ENCODE data around the gene RPL10. TPM values are rescaled to one million over a fixed set of nuclear protein-coding genes. Genes with fewer than 3 reads are reported as not detected.

The RPL10 gene
- total and polyA plus RNA-seq, 2 of the 13 experiments (the other 11 are each of a cell fraction or from before 2014, with no cell fraction given) = 2,381 to 4,713 TPM

DNA sequence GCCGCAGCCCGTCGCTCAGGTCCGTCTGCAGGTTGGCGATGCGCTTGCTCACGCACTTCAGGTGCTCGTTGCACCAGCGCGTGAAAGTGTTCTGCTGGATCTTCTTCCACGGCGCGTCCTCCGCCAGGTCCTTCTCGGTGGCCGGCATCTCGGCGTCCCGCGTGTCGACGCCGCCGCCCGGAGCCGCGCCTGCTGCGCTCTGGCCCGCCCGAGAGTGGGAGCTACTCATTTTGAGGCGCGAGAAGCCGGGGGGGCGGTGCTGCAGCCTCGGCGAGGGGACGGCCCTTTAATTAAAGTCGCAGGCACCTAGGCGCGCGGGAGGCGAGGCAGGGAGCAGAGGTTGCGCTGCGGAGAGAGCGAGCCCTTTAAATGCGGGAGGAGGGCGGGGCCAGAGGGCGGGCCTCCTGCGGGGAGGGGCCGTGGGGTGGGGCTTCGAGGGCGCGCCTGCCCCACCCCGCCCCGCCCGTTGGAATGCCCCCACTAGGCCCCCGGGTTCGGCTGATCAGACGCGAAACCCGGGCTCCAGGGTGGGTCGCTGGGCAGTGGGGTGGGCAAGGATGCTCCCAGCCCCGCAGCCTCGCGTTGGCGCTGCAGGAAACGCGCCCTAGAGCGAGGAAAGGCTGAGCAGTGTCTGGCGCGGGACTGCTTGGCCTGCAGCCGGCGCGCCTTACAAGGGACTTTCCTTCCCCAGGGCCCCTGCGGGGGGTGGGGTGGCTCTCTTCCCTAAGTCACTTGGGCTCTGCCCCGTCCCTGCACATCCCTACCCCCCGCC lies 27.0 kb upstream of the RPL10 start (continued):
- TF ChIP-seq RBAK (CRISPR knock-in tag; IDR thresholded peaks at IDR 0.05) (no peak), PLRG1 (conservative IDR thresholded peaks at IDR 0.05) (no peak), ZBTB44 (CRISPR knock-in tag; IDR thresholded peaks at IDR 0.05) (no peak), ZFAT (CRISPR knock-in tag; conservative IDR thresholded peaks at IDR 0.05) (no peak), YEATS4 (CRISPR knock-in tag; IDR thresholded peaks at IDR 0.05; ENCODE audit: borderline replicate concordance) (no peak), MED13 (CRISPR knock-in tag; IDR thresholded peaks at IDR 0.05) (no peak), TARDBP (CRISPR knock-in tag; IDR thresholded peaks at IDR 0.05) (no peak), SALL1 (CRISPR knock-in tag; IDR thresholded peaks at IDR 0.05) (peak; percentile 80), MEF2D (CRISPR knock-in tag; IDR thresholded peaks at IDR 0.05) (0 out of 2 replicates have a peak, but pooled peaks have one; percentile 26), FOXA3 (CRISPR knock-in tag; IDR thresholded peaks at IDR 0.05) (0 out of 2 replicates have a peak, but pooled peaks have one; percentile 13), ZNF670 (CRISPR knock-in tag; IDR thresholded peaks at IDR 0.05; ENCODE audit: borderline replicate concordance) (no peak), MLLT10 (CRISPR knock-in tag; IDR thresholded peaks at IDR 0.05) (no peak), DMAP1 (CRISPR knock-in tag; IDR thresholded peaks at IDR 0.05) (peak; percentile 51; the same call in 1 of the 2 replicates), IRF2 (CRISPR knock-in tag; IDR thresholded peaks at IDR 0.05) (0 out of 2 replicates have a peak, but pooled peaks have one; percentile 63), ZNF512B (CRISPR knock-in tag; IDR thresholded peaks at IDR 0.05; ENCODE audit: borderline replicate concordance) (no peak), SOX6 (IDR thresholded peaks at IDR 0.05) (no peak), SOX6 (CRISPR knock-in tag; IDR thresholded peaks at IDR 0.05) (no peak; the same call in 1 of the 2 replicates), ZNF792 (CRISPR knock-in tag; IDR thresholded peaks at IDR 0.05) (no peak), ZBTB7B (CRISPR knock-in tag; IDR thresholded peaks at IDR 0.05) (peak; percentile 46; the same call in 1 of the 2 replicates), KLF13 (CRISPR knock-in tag; IDR thresholded peaks at IDR 0.05) (no peak)
- TF ChIP-seq, protein P1, sequence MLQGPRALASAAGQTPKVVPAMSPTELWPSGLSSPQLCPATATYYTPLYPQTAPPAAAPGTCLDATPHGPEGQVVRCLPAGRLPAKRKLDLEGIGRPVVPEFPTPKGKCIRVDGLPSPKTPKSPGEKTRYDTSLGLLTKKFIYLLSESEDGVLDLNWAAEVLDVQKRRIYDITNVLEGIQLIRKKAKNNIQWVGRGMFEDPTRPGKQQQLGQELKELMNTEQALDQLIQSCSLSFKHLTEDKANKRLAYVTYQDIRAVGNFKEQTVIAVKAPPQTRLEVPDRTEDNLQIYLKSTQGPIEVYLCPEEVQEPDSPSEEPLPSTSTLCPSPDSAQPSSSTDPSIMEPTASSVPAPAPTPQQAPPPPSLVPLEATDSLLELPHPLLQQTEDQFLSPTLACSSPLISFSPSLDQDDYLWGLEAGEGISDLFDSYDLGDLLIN (CRISPR knock-in tag; IDR thresholded peaks at IDR 0.05; ENCODE audit: borderline replicate concordance) = no peak
- TF ChIP-seq, protein P2, sequence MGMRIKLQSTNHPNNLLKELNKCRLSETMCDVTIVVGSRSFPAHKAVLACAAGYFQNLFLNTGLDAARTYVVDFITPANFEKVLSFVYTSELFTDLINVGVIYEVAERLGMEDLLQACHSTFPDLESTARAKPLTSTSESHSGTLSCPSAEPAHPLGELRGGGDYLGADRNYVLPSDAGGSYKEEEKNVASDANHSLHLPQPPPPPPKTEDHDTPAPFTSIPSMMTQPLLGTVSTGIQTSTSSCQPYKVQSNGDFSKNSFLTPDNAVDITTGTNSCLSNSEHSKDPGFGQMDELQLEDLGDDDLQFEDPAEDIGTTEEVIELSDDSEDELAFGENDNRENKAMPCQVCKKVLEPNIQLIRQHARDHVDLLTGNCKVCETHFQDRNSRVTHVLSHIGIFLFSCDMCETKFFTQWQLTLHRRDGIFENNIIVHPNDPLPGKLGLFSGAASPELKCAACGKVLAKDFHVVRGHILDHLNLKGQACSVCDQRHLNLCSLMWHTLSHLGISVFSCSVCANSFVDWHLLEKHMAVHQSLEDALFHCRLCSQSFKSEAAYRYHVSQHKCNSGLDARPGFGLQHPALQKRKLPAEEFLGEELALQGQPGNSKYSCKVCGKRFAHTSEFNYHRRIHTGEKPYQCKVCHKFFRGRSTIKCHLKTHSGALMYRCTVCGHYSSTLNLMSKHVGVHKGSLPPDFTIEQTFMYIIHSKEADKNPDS (CRISPR knock-in tag; IDR thresholded peaks at IDR 0.05) = no peak
- TF ChIP-seq, protein P3, sequence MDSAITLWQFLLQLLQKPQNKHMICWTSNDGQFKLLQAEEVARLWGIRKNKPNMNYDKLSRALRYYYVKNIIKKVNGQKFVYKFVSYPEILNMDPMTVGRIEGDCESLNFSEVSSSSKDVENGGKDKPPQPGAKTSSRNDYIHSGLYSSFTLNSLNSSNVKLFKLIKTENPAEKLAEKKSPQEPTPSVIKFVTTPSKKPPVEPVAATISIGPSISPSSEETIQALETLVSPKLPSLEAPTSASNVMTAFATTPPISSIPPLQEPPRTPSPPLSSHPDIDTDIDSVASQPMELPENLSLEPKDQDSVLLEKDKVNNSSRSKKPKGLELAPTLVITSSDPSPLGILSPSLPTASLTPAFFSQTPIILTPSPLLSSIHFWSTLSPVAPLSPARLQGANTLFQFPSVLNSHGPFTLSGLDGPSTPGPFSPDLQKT (CRISPR knock-in tag; IDR thresholded peaks at IDR 0.05; ENCODE audit: borderline replicate concordance) = no peak

All from HepG2 (cell line).